Fibroblast of skin of abdomen (primary cell): ENCODE results near the gene DEK. TPM values are rescaled to one million over a fixed set of nuclear protein-coding genes. Genes with fewer than 3 reads are reported as not detected.
"Not testable (repeated sequence)": the region's sequence is repeated elsewhere in the genome, so short reads cannot be mapped to it uniquely, and the experiment has no call there.

Experiments
- DNase-seq: peaks from one replicate; pipeline ENCODE4 v3.0.0-alpha.2; 2013
- polyA plus RNA-seq, 2 experiments: library from polyadenylated mRNA; unstranded; fragments of 120-200 nt; gene quantifications; one replicate each; pipeline ENCODE4 v1.2.1, GENCODE V29; 2013; ENCODE audit not compliant: insufficient read length in 2 of 2

DEK gene
- polyA plus RNA-seq (2013, experiment 1 of 2; ENCODE audit: insufficient read length), result 142 TPM
- 139 TPM for polyA plus RNA-seq (2013, experiment 2 of 2; ENCODE audit: insufficient read length)

GRCh38 chr6:18264219-18264922 lies at the start of gene DEK:
DEK (minus strand) TSS chr6:18264530; CDS start chr6:18263987, 543 bp downstream.
- DNase-seq, result peak; percentile 89

- DNase-seq, result no peak
Measured at GRCh38 chr6:18312368-18312767, 48.0 kb upstream of the DEK start.

GRCh38 chr6:18310010-18310409 lies 45.7 kb upstream of the DEK start:
- DNase-seq, result not testable (repeated sequence)

- DNase-seq, result no peak
Measured at GRCh38 chr6:18309046-18309445, 44.7 kb upstream of the DEK start.

GRCh38 chr6:18308070-18308735 lies 43.9 kb upstream of the DEK start:
- peak; percentile 85 for DNase-seq

- DNase-seq, result peak; percentile 96
Measured at GRCh38 chr6:18306977-18307376, 42.6 kb upstream of the DEK start.

GRCh38 chr6:18302561-18303439 lies 38.5 kb upstream of the DEK start:
- peak; percentile 37 for DNase-seq

- peak; percentile 24 for DNase-seq
Measured at GRCh38 chr6:18293076-18293904, 29.0 kb upstream of the DEK start.

GRCh38 chr6:18289283-18289682 lies 25.0 kb upstream of the DEK start:
- no peak for DNase-seq

GRCh38 chr6:18284261-18284660 lies 19.9 kb upstream of the DEK start:
- no peak for DNase-seq

- no peak for DNase-seq
Measured at GRCh38 chr6:18281564-18281963, 17.2 kb upstream of the DEK start.

GRCh38 chr6:18280084-18280483 lies 15.8 kb upstream of the DEK start:
- DNase-seq, result peak; percentile 49

GRCh38 chr6:18279422-18279821 lies 15.1 kb upstream of the DEK start:
- DNase-seq, result no peak

GRCh38 chr6:18277237-18278006 lies 13.1 kb upstream of the DEK start:
- peak; percentile 10 for DNase-seq

- DNase-seq, result no peak
Measured at GRCh38 chr6:18276610-18277236, 12.4 kb upstream of the DEK start.

- no peak for DNase-seq
Measured at GRCh38 chr6:18270216-18270615, 5.9 kb upstream of the DEK start.

GRCh38 chr6:18269717-18270116 lies 5.4 kb upstream of the DEK start:
- DNase-seq, result peak; percentile 27

GRCh38 chr6:18269253-18269652 lies 4.9 kb upstream of the DEK start:
- peak; percentile 76 for DNase-seq

GRCh38 chr6:18268066-18268465 lies 3.7 kb upstream of the DEK start:
- DNase-seq, result no peak

- DNase-seq, result no peak
Measured at GRCh38 chr6:18266523-18266912, 2.2 kb upstream of the DEK start.
